Heart left ventricle (tissue), 16 donors: ENCODE results near the gene ZMIZ1. TPM values are rescaled to one million over a fixed set of nuclear protein-coding genes. Genes with fewer than 3 reads are reported as not detected.

Experiments used
- ATAC-seq, 4 donors: fragments of 200-7000 bp; cut with Tn5 transposase; one replicate each; pipeline ENCODE4 v1.9.1; 2020 to 2022; ENCODE audit warnings: moderate library complexity in 4 of 4, mild to moderate bottlenecking in 3 of 4, moderate number of reproducible peaks in 1 of 4
- DNase-seq, 5 donors: peaks; one replicate each; pipeline ENCODE4 v3.0.0-alpha.2; 2020
- H3K27ac ChIP-seq, 12 donors: fragments of 200-600 bp; sonication (generic) in 4 of 12; one replicate each; pipeline versions ENCODE4 v1.5.0 to v1.8.0; 2016 to 2022; ENCODE audit warnings: mild to moderate bottlenecking in 2 of 12
- H3K27me3 ChIP-seq, 9 donors: fragments of 200-600 bp; sonication (generic) in 2 of 9; one replicate each; pipeline versions ENCODE4 v1.5.1 to v1.8.0; 2016 to 2022; ENCODE audit warnings: mild to moderate bottlenecking in 3 of 9
- H3K36me3 ChIP-seq, 9 donors: fragments of 200-600 bp; sonication (generic) in 2 of 9; one replicate each; pipeline versions ENCODE4 v1.5.0 to v1.8.0; 2018 to 2022; ENCODE audit warnings: mild to moderate bottlenecking in 2 of 9
- H3K4me1 ChIP-seq, 12 donors: fragments of 200-600 bp; sonication (generic) in 4 of 12; one replicate each; pipeline versions ENCODE4 v1.5.0 to v1.8.0; 2016 to 2022; ENCODE audit warnings: mild to moderate bottlenecking in 3 of 12
- H3K4me3 ChIP-seq, 12 donors: fragments of 200-600 bp; sonication (generic) in 4 of 12; one replicate each; pipeline versions ENCODE4 v1.5.0 to v1.8.0; 2017 to 2022; ENCODE audit warnings: mild to moderate bottlenecking in 9 of 12, moderate library complexity in 4 of 12
- H3K9me3 ChIP-seq, 12 donors: fragments of 200-600 bp; sonication (generic) in 4 of 12; one replicate each; pipeline versions ENCODE4 v1.5.0 to v1.8.0; 2016 to 2022; ENCODE audit warnings: mild to moderate bottlenecking in 1 of 12
- POLR2A ChIP-seq, 2 donors: fragments of 450-650 bp; IDR thresholded peaks; one replicate each; pipeline ENCODE4 v1.6.1; 2017; ENCODE audit warnings: antibody characterized with exemption in 2 of 2, mild to moderate bottlenecking in 2 of 2, moderate library complexity in 2 of 2
- WGBS, 4 donors: extraction: QIAGEN DNeasy Blood & Tissue Kit in 2 of 4; methylation state at CpG; one replicate each; pipeline versions ENCODE4 v1.1.5 to v1.1.7; 2013 to 2018; 5-methylcytosine and 5-hydroxymethylcytosine counted together
- intact Hi-C, 10 donors: fragments of 100-400 bp; cut with DNase I; formaldehyde crosslinking; loops; one replicate each; pipeline versions ENCODE4 v1.11.1 to v1.14.2; 2022
- polyA plus RNA-seq, 2 donors: library from polyadenylated mRNA; stranded (reverse); fragments of 200-250 nt; gene quantifications; one replicate each; pipeline ENCODE4 v1.2.3, GENCODE V29; 2013
- total RNA-seq, 9 donors: library from RNA; depleted of rRNA in 2 of 9; stranded (reverse); fragments of >200 nt in 2 of 9; fragmentation: NEBNext Ultra II Directional in 3 of 9; extraction: Animal tissue kit (Norgen Biotek cat#: 25700) in 3 of 9; gene quantifications; one replicate each; pipeline versions ENCODE4 v1.1.0 to v1.2.4, GENCODE V29; 2016 to 2023
- TF ChIP-seq, protein P1 (sequence below), 12 donors: fragments of 200-600 bp; sonication (generic) in 4 of 12; IDR thresholded peaks; one replicate each; pipeline versions ENCODE4 v1.5.0 to v1.8.0; 2018 to 2022; ENCODE audit warnings: antibody characterized with exemption in 12 of 12, mild to moderate bottlenecking in 5 of 12
- donor health status: ischemic (EF 13 %, LVEDD 7.1; RV severe dilation, severe dysfunction).
- donor health status: healthy with polysubstance abuse.
- donor health status: DM: no; HTN: yes; CAD: no.
- donor health status: DM: no; HTN: no; CAD: no.
- donor health status: ischemic (EF 25% LVEDD 6.9; RV normal size, moderate dysfunction).
- donor health status: ischemic (EF 25% LVEDD 5.7; RV mildly dilated, moderate dysfunction).
- donor health status: healthy.
- donor health status: DM: yes; HTN: yes; CAD: no.
- donor health status: ischemic (EF 35%, LVEDD 5.7; RV mildly dilated, moderate dysfunction).
- donor health status: nonischemic (EF 11% LVEDD 7.7; RV severe dilation, severe dysfunction).
- donor health status: DM: yes; HTN: yes; CAD: no.
- donor health status: PGD.
- donor health status: ischemic (EF 29% LVEDD 5.4; RV normal size, mild dysfunction).
- donor health status: nonischemic (EF 23%, LVEDD 6.1; RV moderate dilation, normal function).

Gene ZMIZ1
- total and polyA plus RNA-seq, 11 donors = 19.7 to 75.4 (median 49.2) TPM

DNA sequence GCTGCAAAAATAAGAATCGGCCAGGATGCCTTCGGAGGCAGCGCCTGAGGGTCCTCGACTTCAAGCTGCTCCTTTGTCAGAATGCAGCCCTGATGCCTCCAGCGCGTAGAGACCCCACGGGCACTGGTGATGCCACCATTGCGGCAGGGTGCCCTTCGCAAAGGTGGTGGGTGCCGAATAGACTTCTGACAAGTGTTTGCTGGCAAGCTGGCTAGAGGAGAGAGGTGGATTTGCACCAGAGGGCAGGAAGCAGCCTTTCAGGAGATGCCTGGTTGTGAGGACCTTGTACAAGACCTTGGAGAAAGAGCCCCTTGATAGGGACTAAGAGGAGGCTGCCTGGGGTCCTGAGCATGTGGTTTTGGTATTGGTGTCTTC, 175.3 kb downstream of the ZMIZ1 start:
- no peak for ATAC-seq
- no peak for DNase-seq
- TF ChIP-seq POLR2A (IDR thresholded peaks at IDR 0.05) = no peak
- TF ChIP-seq, protein P1, sequence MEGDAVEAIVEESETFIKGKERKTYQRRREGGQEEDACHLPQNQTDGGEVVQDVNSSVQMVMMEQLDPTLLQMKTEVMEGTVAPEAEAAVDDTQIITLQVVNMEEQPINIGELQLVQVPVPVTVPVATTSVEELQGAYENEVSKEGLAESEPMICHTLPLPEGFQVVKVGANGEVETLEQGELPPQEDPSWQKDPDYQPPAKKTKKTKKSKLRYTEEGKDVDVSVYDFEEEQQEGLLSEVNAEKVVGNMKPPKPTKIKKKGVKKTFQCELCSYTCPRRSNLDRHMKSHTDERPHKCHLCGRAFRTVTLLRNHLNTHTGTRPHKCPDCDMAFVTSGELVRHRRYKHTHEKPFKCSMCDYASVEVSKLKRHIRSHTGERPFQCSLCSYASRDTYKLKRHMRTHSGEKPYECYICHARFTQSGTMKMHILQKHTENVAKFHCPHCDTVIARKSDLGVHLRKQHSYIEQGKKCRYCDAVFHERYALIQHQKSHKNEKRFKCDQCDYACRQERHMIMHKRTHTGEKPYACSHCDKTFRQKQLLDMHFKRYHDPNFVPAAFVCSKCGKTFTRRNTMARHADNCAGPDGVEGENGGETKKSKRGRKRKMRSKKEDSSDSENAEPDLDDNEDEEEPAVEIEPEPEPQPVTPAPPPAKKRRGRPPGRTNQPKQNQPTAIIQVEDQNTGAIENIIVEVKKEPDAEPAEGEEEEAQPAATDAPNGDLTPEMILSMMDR (IDR thresholded peaks at IDR 0.05) = no peak
- 57 to 70% (median 61%) methylated on average over 8 to 10 of the region's 10 CpGs for WGBS, 4 donors
- no peaks in the 10 kb centered on the region for H3K9me3 ChIP-seq
- peak overlapping the region in 11 of 12 donors; percentile 10 to 74 (median 61) for H3K4me3 ChIP-seq
- H3K27ac ChIP-seq = peak overlapping the region in 11 of 12 donors; percentile 73 to 93 (median 88)
- H3K4me1 ChIP-seq = peaks cover 39 to 97% (median 82%) of the 10 kb centered on the region in 12 donors
- H3K36me3 ChIP-seq = no peaks in the 10 kb centered on the region
- H3K27me3 ChIP-seq = no peaks in the 10 kb centered on the region
- intact Hi-C loops = loop anchor here in 1 of 10 donors (5.0 kb wide), 1 partner anchor 43 kb away; no protein-coding TSS in a partner anchor

DNA sequence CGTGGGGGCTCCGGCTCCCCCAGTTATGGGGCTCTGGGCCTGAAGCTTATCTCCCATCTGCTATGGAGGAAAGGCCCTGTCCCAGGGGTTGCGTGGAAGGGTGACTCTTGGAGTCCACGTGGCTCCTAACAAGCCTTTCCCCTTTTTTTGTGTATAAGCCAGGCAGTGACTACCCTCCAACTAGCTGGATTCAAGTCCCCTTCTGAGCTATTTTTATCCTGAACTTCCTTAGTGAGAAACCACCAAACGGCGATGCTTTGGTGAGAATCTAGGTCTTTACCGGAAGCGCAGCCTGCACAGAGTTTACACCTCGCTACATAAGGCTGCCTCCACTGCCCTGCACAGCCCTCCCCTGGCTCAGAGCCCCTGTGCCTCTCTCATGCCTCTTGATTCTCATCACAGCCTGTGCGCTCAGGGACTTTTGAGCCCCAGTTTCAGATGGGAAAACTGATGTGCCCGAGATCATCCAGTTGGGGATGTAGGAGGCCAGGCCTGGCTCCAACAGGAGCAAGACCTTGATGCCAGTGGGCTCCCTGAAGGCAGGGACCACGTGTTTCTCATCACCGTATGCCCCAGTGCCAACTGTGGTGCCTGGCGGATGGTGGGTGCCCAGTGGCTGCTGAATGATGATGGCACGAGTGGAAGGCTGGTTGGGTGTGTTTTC, 176.2 kb downstream of the ZMIZ1 start:
- intact Hi-C loops = loop anchor here in 1 of 10 donors (5.0 kb wide), 1 partner anchor 42 kb away; no protein-coding TSS in a partner anchor
- Histone ChIP-seq H3K4me1 (peaks cover 38 to 97% (median 85%) of the 10 kb centered on the region in 12 donors), H3K4me3 (peak overlapping the region in 7 of 12 donors; percentile 46 to 74 (median 61)), H3K27ac (peak overlapping the region; percentile 65 to 93 (median 88)), H3K9me3 (no peaks in the 10 kb centered on the region), H3K36me3 (no peaks in the 10 kb centered on the region), H3K27me3 (no peaks in the 10 kb centered on the region)
- ATAC-seq (no peak), DNase-seq (no peak)
- TF ChIP-seq, protein P1 (IDR thresholded peaks at IDR 0.05) = no peak
- TF ChIP-seq POLR2A (IDR thresholded peaks at IDR 0.05) = no peak
- WGBS, 4 donors = 60 to 68% (median 67%) methylated on average over 13 to 15 of the region's 15 CpGs

DNA sequence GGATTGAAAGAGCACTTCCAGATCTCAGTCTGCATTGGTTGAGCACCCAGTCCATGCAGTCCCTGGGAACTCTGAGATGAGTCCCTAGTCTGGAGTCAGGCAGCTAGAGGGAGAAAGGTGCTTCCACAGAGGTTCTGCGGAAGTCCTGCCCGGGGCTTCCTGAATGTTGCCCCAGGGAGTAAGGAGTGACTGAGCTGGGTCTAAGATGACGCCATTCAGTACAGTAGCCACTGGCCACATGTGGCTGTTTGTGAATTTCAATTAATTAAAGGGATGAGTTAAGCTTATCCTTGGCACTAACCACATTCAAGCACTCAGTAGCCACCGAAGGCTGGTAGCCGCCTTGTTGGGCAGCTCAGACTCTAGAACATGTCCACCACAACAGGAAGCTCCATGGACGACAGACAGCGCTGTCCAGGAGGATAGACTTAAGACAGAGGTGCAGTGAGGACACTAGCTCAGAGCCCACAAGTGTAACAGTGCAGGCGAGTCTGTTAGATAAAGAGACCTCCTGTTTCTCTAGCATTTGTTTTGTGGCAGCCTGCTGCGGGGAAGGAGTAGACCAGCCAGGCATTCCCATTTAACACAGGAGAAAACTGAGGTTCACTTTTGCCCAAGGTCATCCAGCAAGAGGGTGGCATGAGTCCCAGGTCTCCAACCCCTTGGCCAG, 176.9 kb downstream of the ZMIZ1 start:
- intact Hi-C loops = loop anchor here in 1 of 10 donors (2.0 kb wide), 1 partner anchor 21 kb away; no protein-coding TSS in a partner anchor
- Histone ChIP-seq H3K4me1 (peaks cover 38 to 98% (median 87%) of the 10 kb centered on the region in 12 donors), H3K36me3 (no peaks in the 10 kb centered on the region), H3K27ac (peak overlapping the region; percentile 65 to 93 (median 88)), H3K9me3 (no peaks in the 10 kb centered on the region), H3K4me3 (peak overlapping the region in 2 of 12 donors; percentile 73 to 74), H3K27me3 (no peaks in the 10 kb centered on the region)
- DNase-seq (no peak), ATAC-seq (no peak)
- no peak for TF ChIP-seq POLR2A (IDR thresholded peaks at IDR 0.05)
- TF ChIP-seq, protein P1 (IDR thresholded peaks at IDR 0.05) = no peak
- 58 to 72% (median 66%) methylated on average over 9 of the region's 9 CpGs for WGBS, 4 donors

DNA sequence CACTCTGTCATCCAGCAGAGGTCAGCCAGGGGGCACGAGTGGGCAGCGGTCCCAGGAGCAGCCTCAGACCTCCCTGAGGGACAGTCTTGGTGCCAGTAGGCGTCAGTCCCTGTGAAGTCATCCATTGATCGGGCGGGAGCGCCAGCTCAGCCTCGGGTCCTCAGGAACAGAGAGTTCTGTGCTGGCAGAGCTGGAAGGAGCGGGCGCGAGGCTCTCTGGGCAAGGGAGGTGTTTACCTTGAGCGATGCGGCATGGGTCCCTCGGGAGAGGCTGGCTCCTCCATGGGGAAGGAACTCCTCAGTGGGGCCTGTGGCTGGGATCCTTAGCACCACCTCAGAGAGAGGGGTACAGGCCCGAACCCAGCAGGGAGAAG, 177.4 kb downstream of the ZMIZ1 start:
- 17 to 40% (median 27%) methylated on average over 1 to 14 of the region's 14 CpGs for WGBS, 4 donors
- TF ChIP-seq POLR2A (IDR thresholded peaks at IDR 0.05) = no peak
- TF ChIP-seq, protein P1 (IDR thresholded peaks at IDR 0.05) = no peak
- ATAC-seq = peak; percentile 29 to 67 (median 65)
- Histone ChIP-seq H3K27ac (peak overlapping the region; percentile 65 to 93 (median 88)), H3K27me3 (no peaks in the 10 kb centered on the region), H3K36me3 (no peaks in the 10 kb centered on the region), H3K9me3 (no peaks in the 10 kb centered on the region), H3K4me1 (peaks cover 34 to 98% (median 85%) of the 10 kb centered on the region in 12 donors), H3K4me3 (peak overlapping the region in 2 of 12 donors; percentile 0 to 73)
- intact Hi-C loops = loop anchor here in 1 of 10 donors (2.0 kb wide), 1 partner anchor 21 kb away; no protein-coding TSS in a partner anchor
- peak in 4 of 5 donors; percentile 73 to 92 (median 88) for DNase-seq
